ENCODE measurements around the gene ZFY. TPM values are rescaled to one million over a fixed set of nuclear protein-coding genes. Genes with fewer than 3 reads are reported as not detected.

ZFY gene
- total and polyA plus RNA-seq, 10 of the 15 experiments (the other 5 are each of a cell fraction or from before 2014, with no cell fraction given): not detected

DNA sequence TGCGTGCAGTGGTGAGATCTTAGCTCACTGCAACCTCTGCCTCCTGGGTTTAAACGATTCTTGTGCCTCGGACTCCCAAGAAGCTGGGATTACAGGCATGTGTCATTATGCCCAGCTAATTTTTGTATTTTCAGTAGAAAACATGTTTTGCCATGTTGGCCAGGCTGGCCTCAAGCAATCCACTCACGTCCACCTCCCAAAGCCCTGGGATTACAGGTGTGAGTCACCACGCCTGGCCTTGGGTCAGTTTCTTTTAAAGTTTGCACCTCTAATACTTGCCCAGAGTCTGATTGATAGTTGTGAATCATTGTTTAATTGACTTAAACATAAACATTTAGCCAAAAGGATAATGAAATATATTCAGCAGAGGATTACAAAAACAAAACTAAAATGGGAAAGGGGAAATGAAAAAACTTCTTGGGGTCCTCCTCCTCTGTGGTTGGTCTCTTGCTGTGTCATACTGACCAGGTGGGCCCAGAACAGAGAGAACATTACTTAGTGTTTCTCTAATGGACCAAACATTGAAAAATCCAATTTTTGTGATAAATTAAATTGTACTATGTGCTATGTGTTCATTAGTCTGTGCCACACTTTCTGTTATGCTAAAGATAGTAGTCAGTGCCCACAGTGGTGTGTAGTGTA is 38.0 kb downstream of the ZFY start (continued):
- TF ChIP-seq, protein P1, sequence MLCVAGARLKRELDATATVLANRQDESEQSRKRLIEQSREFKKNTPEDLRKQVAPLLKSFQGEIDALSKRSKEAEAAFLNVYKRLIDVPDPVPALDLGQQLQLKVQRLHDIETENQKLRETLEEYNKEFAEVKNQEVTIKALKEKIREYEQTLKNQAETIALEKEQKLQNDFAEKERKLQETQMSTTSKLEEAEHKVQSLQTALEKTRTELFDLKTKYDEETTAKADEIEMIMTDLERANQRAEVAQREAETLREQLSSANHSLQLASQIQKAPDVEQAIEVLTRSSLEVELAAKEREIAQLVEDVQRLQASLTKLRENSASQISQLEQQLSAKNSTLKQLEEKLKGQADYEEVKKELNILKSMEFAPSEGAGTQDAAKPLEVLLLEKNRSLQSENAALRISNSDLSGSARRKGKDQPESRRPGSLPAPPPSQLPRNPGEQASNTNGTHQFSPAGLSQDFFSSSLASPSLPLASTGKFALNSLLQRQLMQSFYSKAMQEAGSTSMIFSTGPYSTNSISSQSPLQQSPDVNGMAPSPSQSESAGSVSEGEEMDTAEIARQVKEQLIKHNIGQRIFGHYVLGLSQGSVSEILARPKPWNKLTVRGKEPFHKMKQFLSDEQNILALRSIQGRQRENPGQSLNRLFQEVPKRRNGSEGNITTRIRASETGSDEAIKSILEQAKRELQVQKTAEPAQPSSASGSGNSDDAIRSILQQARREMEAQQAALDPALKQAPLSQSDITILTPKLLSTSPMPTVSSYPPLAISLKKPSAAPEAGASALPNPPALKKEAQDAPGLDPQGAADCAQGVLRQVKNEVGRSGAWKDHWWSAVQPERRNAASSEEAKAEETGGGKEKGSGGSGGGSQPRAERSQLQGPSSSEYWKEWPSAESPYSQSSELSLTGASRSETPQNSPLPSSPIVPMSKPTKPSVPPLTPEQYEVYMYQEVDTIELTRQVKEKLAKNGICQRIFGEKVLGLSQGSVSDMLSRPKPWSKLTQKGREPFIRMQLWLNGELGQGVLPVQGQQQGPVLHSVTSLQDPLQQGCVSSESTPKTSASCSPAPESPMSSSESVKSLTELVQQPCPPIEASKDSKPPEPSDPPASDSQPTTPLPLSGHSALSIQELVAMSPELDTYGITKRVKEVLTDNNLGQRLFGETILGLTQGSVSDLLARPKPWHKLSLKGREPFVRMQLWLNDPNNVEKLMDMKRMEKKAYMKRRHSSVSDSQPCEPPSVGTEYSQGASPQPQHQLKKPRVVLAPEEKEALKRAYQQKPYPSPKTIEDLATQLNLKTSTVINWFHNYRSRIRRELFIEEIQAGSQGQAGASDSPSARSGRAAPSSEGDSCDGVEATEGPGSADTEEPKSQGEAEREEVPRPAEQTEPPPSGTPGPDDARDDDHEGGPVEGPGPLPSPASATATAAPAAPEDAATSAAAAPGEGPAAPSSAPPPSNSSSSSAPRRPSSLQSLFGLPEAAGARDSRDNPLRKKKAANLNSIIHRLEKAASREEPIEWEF (IDR thresholded peaks at IDR 0.05; ENCODE audit: insufficient replicate concordance, low read depth, low read length): no peak
- TF ChIP-seq NBN (IDR thresholded peaks at IDR 0.05): no peak

DNA sequence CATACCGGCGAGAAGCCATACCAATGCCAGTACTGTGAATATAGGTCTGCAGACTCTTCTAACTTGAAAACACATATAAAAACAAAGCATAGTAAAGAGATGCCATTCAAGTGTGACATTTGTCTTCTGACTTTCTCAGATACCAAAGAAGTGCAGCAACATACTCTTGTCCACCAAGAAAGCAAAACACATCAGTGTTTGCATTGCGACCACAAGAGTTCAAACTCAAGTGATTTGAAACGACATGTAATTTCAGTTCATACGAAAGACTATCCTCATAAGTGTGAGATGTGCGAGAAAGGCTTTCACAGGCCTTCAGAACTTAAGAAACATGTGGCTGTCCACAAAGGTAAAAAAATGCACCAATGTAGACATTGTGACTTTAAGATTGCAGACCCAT is 44.1 kb downstream of the ZFY start:
- H3K27me3 ChIP-seq (replicated peaks in 1 of 2; ENCODE audit: control insufficient read depth in 2 of 2, insufficient read depth in 2 of 2, low read length in 1 of 2): no peaks in the 10 kb centered on the region
- intact Hi-C loops (cut with micrococcal nuclease; ENCODE audit: unreplicated experiment) (no loop called here), in situ Hi-C loops (cut with MboI) (no loop called here)
- H3K79me2 ChIP-seq (ENCODE audit: control insufficient read depth, insufficient read depth, low read length): no peaks in the 10 kb centered on the region
- no CpG with 5 or more reads among the region's 6 CpGs for WGBS (ENCODE audit: insufficient coverage, insufficient replicate concordance, low lambda C conversion rate, missing lambda C conversion rate)
- ATAC-seq: no peak
- no peak overlapping the region for H3K27ac ChIP-seq (ENCODE audit: control insufficient read depth, insufficient read depth)
- ChIA-PET CTCF (no interaction called here), POLR2A (no interaction called here), RAD21 (ENCODE audit: unreplicated experiment) (no interaction called here), SMC1A (ENCODE audit: uncharacterized antibody, unreplicated experiment) (no interaction called here)
- no peaks in the 10 kb centered on the region for H4K20me1 ChIP-seq (ENCODE audit: control insufficient read depth, insufficient read depth)
- DNase-seq (ENCODE audit: low read depth, low spot score): no peak
- BruUV-seq (replicated peaks): no TSS peak
- H2AFZ ChIP-seq (ENCODE audit: control insufficient read depth, low read depth, low read length): no peak overlapping the region
- no peaks in the 10 kb centered on the region for H3K4me1 ChIP-seq (ENCODE audit: control insufficient read depth, insufficient read depth, low read length)
- H3K9ac ChIP-seq (ENCODE audit: control insufficient read depth, insufficient read depth, low read length): no peak overlapping the region
- H3K4me3 ChIP-seq: no peak overlapping the region
- FAIRE-seq: no peak
- H3K9me3 ChIP-seq (replicated peaks; ENCODE audit: control insufficient read depth, insufficient read depth, low read length): no peaks in the 10 kb centered on the region
- H3K36me3 ChIP-seq (ENCODE audit: control insufficient read depth in 2 of 2, insufficient read depth in 2 of 2, low read length in 1 of 2): no peaks in the 10 kb centered on the region
- no peak overlapping the region for H3K4me2 ChIP-seq (ENCODE audit: control insufficient read depth, insufficient read depth)
- TF ChIP-seq HDAC2 (IDR thresholded peaks at IDR 0.05): no peak
- TF ChIP-seq CHD1 (IDR thresholded peaks at IDR 0.05; ENCODE audit: low read depth, low read length): no peak
- no peak for TF ChIP-seq HDGF (IDR thresholded peaks at IDR 0.05)
- TF ChIP-seq, protein P2, sequence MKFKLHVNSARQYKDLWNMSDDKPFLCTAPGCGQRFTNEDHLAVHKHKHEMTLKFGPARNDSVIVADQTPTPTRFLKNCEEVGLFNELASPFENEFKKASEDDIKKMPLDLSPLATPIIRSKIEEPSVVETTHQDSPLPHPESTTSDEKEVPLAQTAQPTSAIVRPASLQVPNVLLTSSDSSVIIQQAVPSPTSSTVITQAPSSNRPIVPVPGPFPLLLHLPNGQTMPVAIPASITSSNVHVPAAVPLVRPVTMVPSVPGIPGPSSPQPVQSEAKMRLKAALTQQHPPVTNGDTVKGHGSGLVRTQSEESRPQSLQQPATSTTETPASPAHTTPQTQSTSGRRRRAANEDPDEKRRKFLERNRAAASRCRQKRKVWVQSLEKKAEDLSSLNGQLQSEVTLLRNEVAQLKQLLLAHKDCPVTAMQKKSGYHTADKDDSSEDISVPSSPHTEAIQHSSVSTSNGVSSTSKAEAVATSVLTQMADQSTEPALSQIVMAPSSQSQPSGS (IDR thresholded peaks at IDR 0.05; ENCODE audit: low read length): no peak
- no peak for TF ChIP-seq YBX1 (IDR thresholded peaks at IDR 0.05)
- no peak for TF ChIP-seq WRNIP1 (IDR thresholded peaks at IDR 0.05; ENCODE audit: borderline replicate concordance, low read depth, low read length)
- TF ChIP-seq, protein P3, sequence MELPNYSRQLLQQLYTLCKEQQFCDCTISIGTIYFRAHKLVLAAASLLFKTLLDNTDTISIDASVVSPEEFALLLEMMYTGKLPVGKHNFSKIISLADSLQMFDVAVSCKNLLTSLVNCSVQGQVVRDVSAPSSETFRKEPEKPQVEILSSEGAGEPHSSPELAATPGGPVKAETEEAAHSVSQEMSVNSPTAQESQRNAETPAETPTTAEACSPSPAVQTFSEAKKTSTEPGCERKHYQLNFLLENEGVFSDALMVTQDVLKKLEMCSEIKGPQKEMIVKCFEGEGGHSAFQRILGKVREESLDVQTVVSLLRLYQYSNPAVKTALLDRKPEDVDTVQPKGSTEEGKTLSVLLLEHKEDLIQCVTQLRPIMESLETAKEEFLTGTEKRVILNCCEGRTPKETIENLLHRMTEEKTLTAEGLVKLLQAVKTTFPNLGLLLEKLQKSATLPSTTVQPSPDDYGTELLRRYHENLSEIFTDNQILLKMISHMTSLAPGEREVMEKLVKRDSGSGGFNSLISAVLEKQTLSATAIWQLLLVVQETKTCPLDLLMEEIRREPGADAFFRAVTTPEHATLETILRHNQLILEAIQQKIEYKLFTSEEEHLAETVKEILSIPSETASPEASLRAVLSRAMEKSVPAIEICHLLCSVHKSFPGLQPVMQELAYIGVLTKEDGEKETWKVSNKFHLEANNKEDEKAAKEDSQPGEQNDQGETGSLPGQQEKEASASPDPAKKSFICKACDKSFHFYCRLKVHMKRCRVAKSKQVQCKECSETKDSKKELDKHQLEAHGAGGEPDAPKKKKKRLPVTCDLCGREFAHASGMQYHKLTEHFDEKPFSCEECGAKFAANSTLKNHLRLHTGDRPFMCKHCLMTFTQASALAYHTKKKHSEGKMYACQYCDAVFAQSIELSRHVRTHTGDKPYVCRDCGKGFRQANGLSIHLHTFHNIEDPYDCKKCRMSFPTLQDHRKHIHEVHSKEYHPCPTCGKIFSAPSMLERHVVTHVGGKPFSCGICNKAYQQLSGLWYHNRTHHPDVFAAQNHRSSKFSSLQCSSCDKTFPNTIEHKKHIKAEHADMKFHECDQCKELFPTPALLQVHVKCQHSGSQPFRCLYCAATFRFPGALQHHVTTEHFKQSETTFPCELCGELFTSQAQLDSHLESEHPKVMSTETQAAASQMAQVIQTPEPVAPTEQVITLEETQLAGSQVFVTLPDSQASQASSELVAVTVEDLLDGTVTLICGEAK (IDR thresholded peaks at IDR 0.05; ENCODE audit: borderline replicate concordance): no peak
- TF ChIP-seq JUND (IDR thresholded peaks at IDR 0.05; ENCODE audit: low read depth, low read length): no peak
- TF ChIP-seq NFYA (IDR thresholded peaks at IDR 0.05; ENCODE audit: borderline replicate concordance, low read depth, low read length): no peak
- TF ChIP-seq MXI1 (IDR thresholded peaks at IDR 0.05; ENCODE audit: low read depth, low read length): no peak
- no peak for TF ChIP-seq POLR2AphosphoS2 (IDR thresholded peaks at IDR 0.05; ENCODE audit: low read depth, low read length)
